Measurements from ENCODE around the gene ANKRD17. TPM values are rescaled to one million over a fixed set of nuclear protein-coding genes. Genes with fewer than 3 reads are reported as not detected.

Gene ANKRD17
- total RNA-seq, 1 donor from 2014 or later, result 67.3 TPM

GRCh38 chr4:73064536-73064935 lies 194.1 kb downstream of the ANKRD17 start:
- H3K27me3 ChIP-seq, result no peaks in the 10 kb centered on the region
- H3K9ac ChIP-seq, result no peak overlapping the region
- no peaks in the 10 kb centered on the region for H3K9me3 ChIP-seq (ENCODE audit: low read depth)
- H3K4me3 Mint-ChIP-seq, result no peak overlapping the region
- DNase-seq (ENCODE audit: low spot score), result no peak
- H3K9me3 Mint-ChIP-seq, result no peaks in the 10 kb centered on the region
- H3F3A ChIP-seq (ENCODE audit: low read depth), result peaks cover 11% of the 10 kb centered on the region
- H3K27ac Mint-ChIP-seq, result no peak overlapping the region
- H3K4me3 ChIP-seq, result no peak overlapping the region
- peaks cover 11% of the 10 kb centered on the region for H3K36me3 Mint-ChIP-seq
- no peaks in the 10 kb centered on the region for H4K20me1 ChIP-seq (ENCODE audit: low read depth)
- no peak overlapping the region for H3K4me2 ChIP-seq
- H3K79me2 ChIP-seq (ENCODE audit: low read depth), result peaks cover 22% of the 10 kb centered on the region
- peaks cover 8% of the 10 kb centered on the region for H3K4me1 Mint-ChIP-seq
- TF ChIP-seq EZH2phosphoT487 (IDR thresholded peaks at IDR 0.05) (no peak), EZH2 (IDR thresholded peaks at IDR 0.05) (no peak), CTCF (IDR thresholded peaks at IDR 0.05) (no peak)
- H3K27ac ChIP-seq, result no peak overlapping the region
- no peak overlapping the region for H2AFZ ChIP-seq (replicated peaks)
- no peaks in the 10 kb centered on the region for H3K27me3 Mint-ChIP-seq (ENCODE audit: insufficient read depth, low read depth)
- H3K4me1 ChIP-seq, result peaks cover 5% of the 10 kb centered on the region
- peaks cover 3% of the 10 kb centered on the region for H3K36me3 ChIP-seq

DNA sequence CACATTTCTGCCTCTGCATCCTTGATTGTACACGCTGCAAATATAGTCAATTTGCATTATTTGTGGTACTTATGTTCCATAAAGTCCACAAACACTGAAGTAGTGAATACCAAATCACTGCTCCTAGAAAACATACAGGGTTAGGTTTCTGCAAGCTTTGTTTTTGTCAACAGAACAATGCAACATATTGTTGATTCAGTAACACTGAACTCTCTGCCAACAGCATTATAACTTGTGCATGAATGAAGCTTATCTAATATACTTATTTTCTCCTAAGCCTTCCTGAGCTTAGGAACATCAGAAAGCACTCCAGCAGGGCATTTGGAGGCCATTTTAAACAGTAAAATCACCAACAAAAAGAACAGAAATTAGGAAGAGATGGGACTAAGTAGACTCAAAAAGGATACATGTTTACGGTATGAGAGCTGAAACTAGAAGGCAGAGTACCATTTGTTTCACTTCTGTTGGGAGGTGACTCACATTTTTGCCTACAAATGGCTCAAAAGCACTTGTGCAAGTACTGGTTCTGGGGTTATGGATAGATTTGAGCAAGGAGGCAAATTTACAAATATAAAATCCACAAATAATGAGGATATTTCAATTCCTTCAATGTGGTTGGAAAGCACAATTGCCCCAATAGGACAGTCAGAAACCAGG lies 203.2 kb downstream of the ANKRD17 start:
- Mint-ChIP-seq H3K27ac (no peak overlapping the region), H3K4me1 (no peaks in the 10 kb centered on the region), H3K27me3 (ENCODE audit: insufficient read depth, low read depth) (no peaks in the 10 kb centered on the region), H3K36me3 (peaks cover 20% of the 10 kb centered on the region), H3K9me3 (no peaks in the 10 kb centered on the region), H3K4me3 (no peak overlapping the region)
- TF ChIP-seq EZH2 (IDR thresholded peaks at IDR 0.05) (no peak), CTCF (IDR thresholded peaks at IDR 0.05) (no peak), EZH2phosphoT487 (IDR thresholded peaks at IDR 0.05) (no peak)
- Histone ChIP-seq H3K4me1 (no peaks in the 10 kb centered on the region), H3K9me3 (ENCODE audit: low read depth) (no peaks in the 10 kb centered on the region), H3K27ac (no peak overlapping the region), H3K27me3 (no peaks in the 10 kb centered on the region), H3K36me3 (peaks cover 4% of the 10 kb centered on the region), H3K9ac (no peak overlapping the region), H4K20me1 (ENCODE audit: low read depth) (no peaks in the 10 kb centered on the region), H3F3A (ENCODE audit: low read depth) (no peaks in the 10 kb centered on the region), H3K4me2 (no peak overlapping the region), H3K4me3 (no peak overlapping the region), H3K79me2 (ENCODE audit: low read depth) (no peaks in the 10 kb centered on the region), H2AFZ (replicated peaks) (no peak overlapping the region)
- DNase-seq (ENCODE audit: low spot score), result no peak

GRCh38 chr4:73053974-73054480 lies 204.6 kb downstream of the ANKRD17 start:
- Histone ChIP-seq H3K27me3 (no peaks in the 10 kb centered on the region), H3K9ac (no peak overlapping the region), H3F3A (ENCODE audit: low read depth) (no peaks in the 10 kb centered on the region), H2AFZ (replicated peaks) (no peak overlapping the region), H3K9me3 (ENCODE audit: low read depth) (no peaks in the 10 kb centered on the region), H3K4me1 (no peaks in the 10 kb centered on the region), H3K4me2 (no peak overlapping the region), H3K79me2 (ENCODE audit: low read depth) (no peaks in the 10 kb centered on the region), H3K4me3 (no peak overlapping the region), H4K20me1 (ENCODE audit: low read depth) (no peaks in the 10 kb centered on the region), H3K36me3 (peaks cover 4% of the 10 kb centered on the region), H3K27ac (no peak overlapping the region)
- no peaks in the 10 kb centered on the region for H3K4me1 Mint-ChIP-seq
- H3K9me3 Mint-ChIP-seq, result no peaks in the 10 kb centered on the region
- peaks cover 14% of the 10 kb centered on the region for H3K36me3 Mint-ChIP-seq
- no peaks in the 10 kb centered on the region for H3K27me3 Mint-ChIP-seq (ENCODE audit: insufficient read depth, low read depth)
- TF ChIP-seq EZH2phosphoT487 (IDR thresholded peaks at IDR 0.05) (no peak), EZH2 (IDR thresholded peaks at IDR 0.05) (no peak), CTCF (IDR thresholded peaks at IDR 0.05) (no peak)
- H3K4me3 Mint-ChIP-seq, result no peak overlapping the region
- H3K27ac Mint-ChIP-seq, result no peak overlapping the region
- no peak for DNase-seq (ENCODE audit: low spot score)

All from neural progenitor cell (in vitro differentiated cells).